Naive B cell (primary cell): ENCODE results near the gene DGKI. TPM values are rescaled to one million over a fixed set of nuclear protein-coding genes. Genes with fewer than 3 reads are reported as not detected.
A peak's percentile ranks its signal among the peaks of the same experiment; 100 is the strongest.

Experiments
- ATAC-seq, 2 donors: fragments of 150-1000 bp; cut with Tn5 transposase; 2 replicates each; pipeline ENCODE4 v1.10.0; 2021; ENCODE audit warnings: low read depth in 2 of 2, mild to moderate bottlenecking in 2 of 2, moderate library complexity in 2 of 2
- DNase-seq: peaks from one replicate; pipeline ENCODE4 v3.0.0; 2022
- H3K27ac Mint-ChIP-seq, 6 donors: one replicate each; pipeline ENCODE4 v1.8.0; 2020 to 2022; ENCODE audit warnings: mild to moderate bottlenecking in 6 of 6, mixed read lengths in 6 of 6, moderate library complexity in 5 of 6, inconsistent platforms in 2 of 6
- H3K27me3 Mint-ChIP-seq, 3 donors: one replicate each; pipeline ENCODE4 v1.8.0; 2021 to 2022; ENCODE audit warnings: mixed read lengths in 3 of 3, mild to moderate bottlenecking in 1 of 3
- H3K36me3 Mint-ChIP-seq, 2 donors: one replicate each; pipeline ENCODE4 v1.8.0; 2020 to 2022; ENCODE audit warnings: mixed read lengths in 2 of 2, inconsistent platforms in 1 of 2, mild to moderate bottlenecking in 1 of 2
- H3K4me1 Mint-ChIP-seq, 3 donors: one replicate each; pipeline ENCODE4 v1.8.0; 2020 to 2022; ENCODE audit warnings: mixed read lengths in 3 of 3, inconsistent platforms in 1 of 3, mild to moderate bottlenecking in 1 of 3, moderate library complexity in 1 of 3
- H3K4me3 Mint-ChIP-seq, 8 donors: one replicate each; pipeline ENCODE4 v1.8.0; 2020 to 2022; ENCODE audit warnings: mild to moderate bottlenecking in 8 of 8, mixed read lengths in 8 of 8, moderate library complexity in 8 of 8, inconsistent platforms in 2 of 8
- H3K9me3 Mint-ChIP-seq, 7 donors: one replicate each; pipeline ENCODE4 v1.8.0; 2020 to 2022; ENCODE audit warnings: mixed read lengths in 7 of 7, mild to moderate bottlenecking in 5 of 7, inconsistent platforms in 2 of 7, moderate library complexity in 1 of 7
- polyA plus RNA-seq, 6 donors: library from polyadenylated mRNA; unstranded; fragments of 300-500 nt; fragmentation: Illumina TruSeq; gene quantifications; one replicate each; pipeline ENCODE4 v1.2.3, GENCODE V29; 2021; ENCODE audit warnings: low read depth in 6 of 6

Gene DGKI
- polyA plus RNA-seq, 6 donors from 2014 or later: not detected

- Mint-ChIP-seq H3K27me3 (peaks cover 9 to 18% (median 18%) of the 10 kb centered on the region in 3 donors), H3K9me3 (no peaks in the 10 kb centered on the region), H3K36me3 (no peaks in the 10 kb centered on the region), H3K27ac (no peak overlapping the region), H3K4me3 (no peak overlapping the region), H3K4me1 (no peaks in the 10 kb centered on the region)
- DNase-seq (no peak), ATAC-seq (no peak)
Measured at GRCh38 chr7:137647905-137648565, 198.7 kb downstream of the DGKI start.

DNA sequence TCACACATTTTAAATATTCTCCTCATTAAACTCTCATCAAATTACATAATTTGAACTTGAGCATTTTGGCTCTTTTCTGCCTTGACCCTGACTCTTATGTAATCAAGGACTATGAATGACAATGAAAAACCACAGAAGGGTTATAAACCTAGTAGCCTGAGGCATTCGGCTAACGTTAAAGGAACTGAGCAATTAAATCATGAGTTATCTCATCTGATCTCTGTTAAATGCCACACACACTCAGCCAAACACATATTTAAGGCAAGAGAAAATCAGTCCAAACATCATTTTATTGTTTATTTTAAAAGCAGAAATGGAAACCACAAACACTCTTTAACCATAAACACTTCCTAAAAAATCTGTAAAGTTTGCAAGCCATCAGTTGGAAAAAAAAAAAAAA is 204.3 kb downstream of the DGKI start:
- DNase-seq (no peak), ATAC-seq (no peak)
- H3K4me3 Mint-ChIP-seq: no peak overlapping the region
- H3K36me3 Mint-ChIP-seq: no peaks in the 10 kb centered on the region
- H3K27ac Mint-ChIP-seq: peak overlapping the region in 1 of 6 donors; percentile 79
- no peaks in the 10 kb centered on the region for H3K4me1 Mint-ChIP-seq
- peaks cover 0 to 2% (median 0%) of the 10 kb centered on the region in 7 donors for H3K9me3 Mint-ChIP-seq
- peaks cover 14 to 26% (median 17%) of the 10 kb centered on the region in 3 donors for H3K27me3 Mint-ChIP-seq

DNA sequence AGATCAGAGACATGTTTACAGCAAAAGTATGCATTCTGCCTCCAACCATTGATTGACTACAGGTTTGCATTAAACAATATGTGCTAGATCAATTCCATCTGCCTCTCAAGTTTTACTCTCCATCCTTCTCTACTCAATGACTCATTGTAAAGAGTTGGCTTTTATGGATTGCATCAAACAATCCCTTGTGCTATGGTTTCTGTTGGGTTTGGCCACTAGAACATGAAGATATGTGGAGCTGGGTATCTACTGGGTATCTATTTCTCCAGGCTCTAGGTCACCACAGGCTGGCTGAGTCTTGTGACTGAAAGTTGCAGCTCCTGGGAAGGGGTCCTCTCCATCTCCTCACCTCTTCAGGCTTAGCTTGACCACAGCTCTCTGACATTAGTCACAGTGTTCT is 204.7 kb downstream of the DGKI start:
- no peak overlapping the region for H3K4me3 Mint-ChIP-seq
- H3K9me3 Mint-ChIP-seq: peaks cover 0 to 2% (median 0%) of the 10 kb centered on the region in 7 donors
- H3K4me1 Mint-ChIP-seq: no peaks in the 10 kb centered on the region
- ATAC-seq (no peak), DNase-seq (no peak)
- no peak overlapping the region for H3K27ac Mint-ChIP-seq
- H3K27me3 Mint-ChIP-seq: peaks cover 10 to 23% (median 17%) of the 10 kb centered on the region in 3 donors
- H3K36me3 Mint-ChIP-seq: no peaks in the 10 kb centered on the region

- DNase-seq: no peak
- no peak overlapping the region for H3K27ac Mint-ChIP-seq
- H3K4me3 Mint-ChIP-seq: no peak overlapping the region
- no peak for ATAC-seq
- no peaks in the 10 kb centered on the region for H3K36me3 Mint-ChIP-seq
- H3K27me3 Mint-ChIP-seq: peaks cover 0 to 13% (median 9%) of the 10 kb centered on the region in 3 donors
- H3K4me1 Mint-ChIP-seq: no peaks in the 10 kb centered on the region
- peaks cover 0 to 2% (median 0%) of the 10 kb centered on the region in 7 donors for H3K9me3 Mint-ChIP-seq
Measured at GRCh38 chr7:137636376-137636775, 210.4 kb downstream of the DGKI start.

DNA sequence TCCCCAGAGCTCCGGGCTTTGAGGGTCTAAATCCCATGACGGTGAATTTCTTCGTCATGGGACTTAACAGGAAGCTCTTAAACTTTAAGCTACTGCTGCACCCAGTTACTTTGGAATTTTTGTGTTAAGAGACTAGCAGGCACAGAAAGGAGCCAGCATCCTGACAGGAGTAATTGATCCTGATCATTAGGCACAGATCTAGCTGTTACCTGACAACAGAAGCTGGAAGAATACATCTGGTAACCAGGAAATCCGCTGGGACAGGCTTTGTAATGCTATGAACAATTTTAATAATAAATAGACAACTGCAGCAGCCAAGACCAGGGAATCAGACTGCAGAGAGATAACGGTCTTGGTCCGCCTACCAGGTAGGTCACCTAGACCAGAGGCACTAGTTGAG is 210.9 kb downstream of the DGKI start:
- Mint-ChIP-seq H3K27me3 (peaks cover 0 to 17% (median 9%) of the 10 kb centered on the region in 3 donors), H3K4me1 (no peaks in the 10 kb centered on the region), H3K27ac (no peak overlapping the region), H3K9me3 (no peaks in the 10 kb centered on the region), H3K4me3 (no peak overlapping the region), H3K36me3 (no peaks in the 10 kb centered on the region)
- ATAC-seq (no peak), DNase-seq (no peak)

DNA sequence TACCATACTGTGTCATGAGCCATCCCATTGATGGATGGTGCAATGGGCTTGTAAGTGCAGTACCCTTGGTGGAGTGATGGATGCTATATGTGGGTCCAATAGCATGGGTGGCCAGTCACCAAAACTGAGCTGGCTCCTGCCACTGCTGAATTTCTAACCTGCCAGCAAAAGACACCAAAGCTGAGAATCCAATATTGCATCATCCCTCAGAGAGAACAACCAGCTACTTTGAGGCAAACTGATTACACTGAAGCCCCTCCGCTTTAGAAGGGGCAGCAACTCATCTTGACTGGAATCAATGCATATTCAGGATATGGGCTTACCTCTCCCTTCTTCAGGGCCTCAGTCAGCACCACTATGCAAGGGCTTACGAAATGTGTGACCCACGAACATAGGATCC is 211.6 kb downstream of the DGKI start:
- Mint-ChIP-seq H3K27ac (no peak overlapping the region), H3K9me3 (no peaks in the 10 kb centered on the region), H3K27me3 (peaks cover 0 to 17% (median 8%) of the 10 kb centered on the region in 3 donors), H3K4me1 (no peaks in the 10 kb centered on the region), H3K36me3 (no peaks in the 10 kb centered on the region), H3K4me3 (no peak overlapping the region)
- no peak for ATAC-seq
- no peak for DNase-seq

DNA sequence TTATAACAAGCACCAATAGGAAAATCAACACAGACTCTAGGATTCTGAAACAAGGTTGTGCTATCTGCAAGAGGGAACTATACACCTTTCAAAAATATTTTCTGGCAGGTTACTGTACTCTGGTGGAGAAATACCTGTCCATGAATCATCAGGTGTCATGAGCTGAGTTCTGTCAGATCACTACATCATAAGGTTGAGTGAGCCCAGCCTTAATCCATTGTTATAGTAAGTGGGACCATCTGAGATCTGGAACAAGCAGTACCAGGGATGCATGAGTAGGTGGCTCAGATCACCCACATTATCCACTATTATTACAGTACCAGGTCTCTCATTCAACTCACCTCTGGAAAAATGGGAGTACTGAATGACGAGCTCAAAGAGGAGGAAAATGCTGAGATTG is 212.4 kb downstream of the DGKI start:
- ATAC-seq (no peak), DNase-seq (no peak)
- Mint-ChIP-seq H3K4me3 (no peak overlapping the region), H3K36me3 (no peaks in the 10 kb centered on the region), H3K4me1 (no peaks in the 10 kb centered on the region), H3K27ac (no peak overlapping the region), H3K9me3 (no peaks in the 10 kb centered on the region), H3K27me3 (peaks cover 0 to 17% (median 5%) of the 10 kb centered on the region in 3 donors)

- Mint-ChIP-seq H3K27ac (no peak overlapping the region), H3K36me3 (no peaks in the 10 kb centered on the region), H3K27me3 (peaks cover 0 to 17% (median 6%) of the 10 kb centered on the region in 3 donors), H3K4me3 (no peak overlapping the region), H3K9me3 (no peaks in the 10 kb centered on the region), H3K4me1 (no peaks in the 10 kb centered on the region)
- ATAC-seq (no peak), DNase-seq (no peak)
Measured at GRCh38 chr7:137633133-137633532, 213.6 kb downstream of the DGKI start.

DNA sequence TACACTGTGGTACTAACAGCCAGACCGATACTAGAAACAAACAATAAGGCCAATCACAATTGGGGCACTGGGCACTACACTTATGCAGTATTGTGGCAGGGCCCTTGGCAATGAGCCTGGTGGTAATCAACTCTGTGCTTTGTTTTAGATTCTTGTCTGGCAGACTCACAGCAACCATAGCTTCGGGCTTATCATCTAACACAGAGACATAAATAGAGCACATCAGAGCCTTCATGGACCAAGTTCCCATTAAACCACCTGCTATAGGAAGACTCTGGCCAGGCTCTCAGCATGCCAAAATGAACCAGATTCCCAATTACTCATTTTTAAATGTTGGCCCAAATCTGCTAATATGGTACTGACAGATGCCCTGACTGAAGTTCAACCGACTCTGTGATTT is 218.6 kb downstream of the DGKI start:
- H3K9me3 Mint-ChIP-seq: peaks cover 0 to 3% (median 0%) of the 10 kb centered on the region in 7 donors
- H3K36me3 Mint-ChIP-seq: no peaks in the 10 kb centered on the region
- H3K4me3 Mint-ChIP-seq: no peak overlapping the region
- peaks cover 0 to 3% (median 0%) of the 10 kb centered on the region in 3 donors for H3K4me1 Mint-ChIP-seq
- DNase-seq (no peak), ATAC-seq (no peak)
- no peak overlapping the region for H3K27ac Mint-ChIP-seq
- H3K27me3 Mint-ChIP-seq: peaks cover 16 to 30% (median 19%) of the 10 kb centered on the region in 3 donors

- Mint-ChIP-seq H3K4me1 (peaks cover 0 to 3% (median 0%) of the 10 kb centered on the region in 3 donors), H3K9me3 (peaks cover 0 to 3% (median 0%) of the 10 kb centered on the region in 7 donors), H3K36me3 (no peaks in the 10 kb centered on the region), H3K4me3 (no peak overlapping the region), H3K27ac (no peak overlapping the region), H3K27me3 (peaks cover 14 to 19% (median 16%) of the 10 kb centered on the region in 3 donors)
- ATAC-seq (no peak), DNase-seq (no peak)
Measured at GRCh38 chr7:137626469-137627067, 220.2 kb downstream of the DGKI start.

DNA sequence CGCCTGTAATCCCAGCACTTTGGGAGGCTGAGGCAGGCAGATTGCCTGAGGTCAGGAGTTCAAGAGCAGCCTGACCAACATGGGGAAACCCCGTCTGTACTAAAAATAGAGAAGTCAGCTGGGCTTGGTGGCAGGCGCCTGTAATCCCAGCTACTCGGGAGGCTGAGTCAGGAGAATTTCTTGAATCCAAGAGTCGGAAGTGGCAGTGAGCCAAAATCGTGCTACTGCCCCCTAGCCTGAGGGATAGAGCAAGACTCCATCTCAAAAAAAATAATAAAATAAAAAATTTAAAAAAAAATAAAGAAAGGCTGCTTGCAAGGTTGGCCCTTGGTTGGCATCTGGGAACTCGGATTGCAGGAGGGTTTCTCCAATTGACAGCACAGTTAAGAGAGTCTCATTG is 221.6 kb downstream of the DGKI start:
- Mint-ChIP-seq H3K27me3 (peaks cover 13 to 16% (median 14%) of the 10 kb centered on the region in 3 donors), H3K4me3 (no peak overlapping the region), H3K4me1 (peaks cover 0 to 3% (median 0%) of the 10 kb centered on the region in 3 donors), H3K27ac (no peak overlapping the region), H3K36me3 (no peaks in the 10 kb centered on the region), H3K9me3 (peaks cover 0 to 3% (median 0%) of the 10 kb centered on the region in 7 donors)
- DNase-seq (no peak), ATAC-seq (no peak)

DNA sequence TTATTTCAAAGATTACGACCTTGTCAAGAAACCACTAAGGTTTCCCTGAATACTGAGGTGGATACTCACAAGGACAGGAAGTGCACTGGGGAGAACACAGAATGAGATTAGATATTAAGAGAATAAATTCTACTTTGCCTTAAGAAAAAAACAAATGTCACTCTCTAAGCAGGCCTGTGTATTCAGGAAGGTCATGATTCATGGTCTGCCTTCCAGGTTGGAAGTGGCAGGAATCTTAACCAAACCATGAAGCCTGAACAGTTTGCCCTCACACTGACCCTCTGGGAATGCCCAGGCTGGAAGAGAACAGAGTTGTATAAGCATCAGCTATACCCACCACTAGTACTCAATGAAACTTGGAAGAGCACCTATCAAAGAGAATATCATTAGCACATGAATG is 227.6 kb downstream of the DGKI start:
- ATAC-seq (no peak), DNase-seq (no peak)
- no peaks in the 10 kb centered on the region for H3K4me1 Mint-ChIP-seq
- H3K36me3 Mint-ChIP-seq: no peaks in the 10 kb centered on the region
- H3K4me3 Mint-ChIP-seq: no peak overlapping the region
- no peak overlapping the region for H3K27ac Mint-ChIP-seq
- no peaks in the 10 kb centered on the region for H3K9me3 Mint-ChIP-seq
- peaks cover 9 to 19% (median 12%) of the 10 kb centered on the region in 3 donors for H3K27me3 Mint-ChIP-seq

GRCh38 chr7:137618748-137619147 is 228.0 kb downstream of the DGKI start:
- DNase-seq (no peak), ATAC-seq (no peak)
- Mint-ChIP-seq H3K4me1 (no peaks in the 10 kb centered on the region), H3K9me3 (no peaks in the 10 kb centered on the region), H3K27ac (no peak overlapping the region), H3K27me3 (peaks cover 9 to 19% (median 12%) of the 10 kb centered on the region in 3 donors), H3K36me3 (no peaks in the 10 kb centered on the region), H3K4me3 (no peak overlapping the region)

DNA sequence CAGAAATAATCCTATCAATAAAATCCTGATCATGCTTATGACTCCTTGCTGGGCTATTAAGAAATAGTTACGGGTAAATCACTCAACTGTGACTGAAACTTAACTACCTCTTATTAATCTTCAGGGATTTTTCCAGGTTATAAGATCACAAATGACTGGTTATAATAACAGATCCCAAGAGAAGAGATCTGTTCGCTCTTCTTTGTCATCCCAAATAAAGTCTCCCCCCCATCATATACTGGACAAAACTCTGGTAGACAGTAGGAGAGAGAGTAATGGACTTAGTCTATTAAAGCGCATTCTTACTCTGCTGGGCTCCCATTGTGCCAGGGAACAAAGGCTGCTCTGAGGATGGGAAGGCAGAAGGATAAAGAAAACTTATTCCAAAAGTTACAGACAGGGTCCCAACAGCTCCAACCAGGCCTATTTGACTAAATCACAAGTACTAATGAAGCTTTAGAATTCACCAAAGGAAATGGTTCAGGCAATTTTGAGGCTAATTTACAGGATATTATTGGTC is 233.7 kb downstream of the DGKI start:
- H3K27me3 Mint-ChIP-seq: peaks cover 13 to 22% (median 16%) of the 10 kb centered on the region in 3 donors
- H3K4me1 Mint-ChIP-seq: no peaks in the 10 kb centered on the region
- H3K9me3 Mint-ChIP-seq: no peaks in the 10 kb centered on the region
- ATAC-seq (no peak), DNase-seq (no peak)
- no peak overlapping the region for H3K27ac Mint-ChIP-seq
- H3K36me3 Mint-ChIP-seq: no peaks in the 10 kb centered on the region
- no peak overlapping the region for H3K4me3 Mint-ChIP-seq
